ENCODE measurements around the gene CUX1.
"Not testable (repeated sequence)": the region's sequence is repeated elsewhere in the genome, so short reads cannot be mapped to it uniquely, and the experiment has no call there.

The CUX1 gene

DNA sequence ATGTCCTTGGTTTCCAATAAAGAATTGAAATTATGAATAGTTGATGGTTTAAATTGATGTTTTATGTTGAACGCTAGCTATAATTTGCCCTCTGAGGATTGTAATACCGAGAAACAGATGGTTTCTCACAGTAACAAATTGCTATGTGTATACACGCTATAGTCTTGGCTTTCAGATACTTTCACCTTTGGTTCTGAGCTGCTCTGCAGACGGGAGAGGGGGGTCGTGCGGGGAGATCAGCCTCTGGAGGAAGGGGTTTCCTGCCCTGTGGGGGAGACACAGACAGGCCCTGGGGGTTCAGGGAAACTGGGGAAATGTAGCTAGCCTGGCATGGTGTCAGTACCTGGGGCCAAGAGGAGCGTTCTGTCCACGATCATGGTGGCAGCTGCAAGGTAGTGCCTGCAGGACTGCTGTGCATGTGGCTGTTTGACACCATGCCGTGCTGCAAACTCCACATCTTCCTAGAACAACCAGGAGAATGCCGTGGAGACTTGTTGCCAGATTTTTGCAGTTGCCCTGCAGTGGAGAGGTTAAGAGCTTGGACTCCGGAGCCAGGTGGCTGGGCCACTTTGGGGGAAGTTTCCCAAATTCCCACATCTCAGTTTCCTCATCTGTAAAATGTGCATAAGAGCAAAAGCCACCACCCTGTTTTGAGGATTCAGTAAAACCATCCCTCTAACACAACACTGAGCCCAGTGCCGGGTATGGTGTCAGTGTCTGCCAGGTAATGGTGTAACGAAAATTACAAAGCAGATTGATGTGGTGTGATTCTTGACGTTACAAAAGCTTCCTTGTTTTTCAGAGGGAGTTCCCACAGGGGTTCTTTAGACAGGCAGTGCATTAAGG is 167.9 kb downstream of the CUX1 start:
- H3K27me3 ChIP-seq (ENCODE audit: insufficient read depth, insufficient read length): no peaks in the 10 kb centered on the region
- TF ChIP-seq YY1 (IDR thresholded peaks at IDR 0.05; ENCODE audit: insufficient read depth, insufficient read length) (no peak), ZNF274 (IDR thresholded peaks at IDR 0.05; ENCODE audit: low read depth, low read length) (no peak), SUZ12 (IDR thresholded peaks at IDR 0.05; ENCODE audit: extremely low read depth, insufficient read depth, insufficient read length) (no peak)
- no peak for DNase-seq (ENCODE audit: low read depth, low spot score)
- H3K36me3 ChIP-seq (ENCODE audit: insufficient read depth, insufficient read length, low read length): no peaks in the 10 kb centered on the region
- no peak overlapping the region for H3K4me3 ChIP-seq (ENCODE audit: insufficient read length, low read depth)
- H3K9me3 ChIP-seq (ENCODE audit: insufficient read depth, low read length): peaks cover 8% of the 10 kb centered on the region; the same call in 1 of the 2 replicates
- H3K4me1 ChIP-seq (ENCODE audit: insufficient read depth, insufficient read length): peaks cover 15% of the 10 kb centered on the region
- H3K9ac ChIP-seq (ENCODE audit: insufficient read length, low read depth): peak overlapping the region; percentile 52

DNA sequence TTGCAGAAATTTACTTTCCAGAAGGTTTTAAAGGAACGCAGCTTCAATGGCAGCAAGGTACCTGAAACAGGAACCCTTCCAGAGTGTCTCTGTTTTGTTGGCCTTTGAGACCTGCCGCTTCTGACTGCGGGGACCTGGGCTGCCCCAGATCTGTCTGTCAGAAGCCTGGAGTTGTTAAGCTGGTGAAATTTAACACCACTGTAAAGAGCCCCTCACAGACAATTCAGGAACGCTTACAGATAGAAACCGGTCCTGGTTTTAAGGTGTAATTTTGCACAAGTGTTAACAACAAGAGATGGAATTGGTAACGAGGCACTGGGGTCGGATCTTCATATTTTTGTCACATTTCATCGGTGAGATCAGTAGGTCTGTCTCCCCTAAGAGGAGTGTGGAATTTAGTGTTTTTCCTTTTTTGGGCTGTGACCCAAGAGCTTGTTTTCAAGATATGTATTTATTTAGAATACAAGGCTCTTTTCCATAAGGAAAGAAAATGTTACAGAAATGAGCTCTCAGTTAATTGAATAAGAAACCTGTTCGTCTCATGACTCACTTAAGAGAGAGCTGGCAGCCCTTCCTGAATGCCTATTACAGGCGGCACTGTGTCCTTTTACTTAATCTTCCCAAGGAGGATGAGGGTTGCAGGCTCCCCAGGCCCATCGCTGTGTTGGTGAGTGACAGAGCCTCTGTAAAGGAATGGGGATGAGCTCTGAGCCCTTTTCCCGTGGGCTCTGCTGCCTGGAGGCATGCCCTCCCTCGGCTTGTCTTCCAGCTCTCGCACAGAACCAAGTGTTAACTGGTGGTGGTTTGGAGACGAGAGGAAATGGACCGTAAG is 168.7 kb downstream of the CUX1 start:
- Histone ChIP-seq H3K9me3 (ENCODE audit: insufficient read depth, low read length) (peaks cover 8% of the 10 kb centered on the region; the same call in 1 of the 2 replicates), H3K9ac (ENCODE audit: insufficient read length, low read depth) (no peak overlapping the region), H3K36me3 (ENCODE audit: insufficient read depth, insufficient read length, low read length) (no peaks in the 10 kb centered on the region), H3K4me1 (ENCODE audit: insufficient read depth, insufficient read length) (peaks cover 15% of the 10 kb centered on the region), H3K27me3 (ENCODE audit: insufficient read depth, insufficient read length) (no peaks in the 10 kb centered on the region), H3K4me3 (ENCODE audit: insufficient read length, low read depth) (no peak overlapping the region)
- no peak for DNase-seq (ENCODE audit: low read depth, low spot score)
- TF ChIP-seq SUZ12 (IDR thresholded peaks at IDR 0.05; ENCODE audit: extremely low read depth, insufficient read depth, insufficient read length) (no peak), ZNF274 (IDR thresholded peaks at IDR 0.05; ENCODE audit: low read depth, low read length) (no peak), YY1 (IDR thresholded peaks at IDR 0.05; ENCODE audit: insufficient read depth, insufficient read length) (no peak)

GRCh38 chr7:101987494-101987893 is 170.1 kb downstream of the CUX1 start:
- Histone ChIP-seq H3K4me3 (ENCODE audit: insufficient read length, low read depth) (no peak overlapping the region), H3K27me3 (ENCODE audit: insufficient read depth, insufficient read length) (no peaks in the 10 kb centered on the region), H3K9me3 (ENCODE audit: insufficient read depth, low read length) (peaks cover 8% of the 10 kb centered on the region; the same call in 1 of the 2 replicates), H3K36me3 (ENCODE audit: insufficient read depth, insufficient read length, low read length) (no peaks in the 10 kb centered on the region), H3K9ac (ENCODE audit: insufficient read length, low read depth) (no peak overlapping the region), H3K4me1 (ENCODE audit: insufficient read depth, insufficient read length) (peaks cover 15% of the 10 kb centered on the region)
- no peak for TF ChIP-seq ZNF274 (IDR thresholded peaks at IDR 0.05; ENCODE audit: low read depth, low read length)
- TF ChIP-seq SUZ12 (IDR thresholded peaks at IDR 0.05; ENCODE audit: extremely low read depth, insufficient read depth, insufficient read length): no peak
- TF ChIP-seq YY1 (IDR thresholded peaks at IDR 0.05; ENCODE audit: insufficient read depth, insufficient read length): no peak
- DNase-seq (ENCODE audit: low read depth, low spot score): no peak

- not testable (repeated sequence) for H3K4me3 ChIP-seq (ENCODE audit: insufficient read length, low read depth); H3K36me3 ChIP-seq (ENCODE audit: insufficient read depth, insufficient read length, low read length); H3K27me3 ChIP-seq (ENCODE audit: insufficient read depth, insufficient read length); H3K9ac ChIP-seq (ENCODE audit: insufficient read length, low read depth); H3K9me3 ChIP-seq (ENCODE audit: insufficient read depth, low read length); DNase-seq (ENCODE audit: low read depth, low spot score)
- peaks cover 15% of the 10 kb centered on the region for H3K4me1 ChIP-seq (ENCODE audit: insufficient read depth, insufficient read length)
Observed at GRCh38 chr7:101988060-101988459, 170.6 kb downstream of the CUX1 start.

DNA sequence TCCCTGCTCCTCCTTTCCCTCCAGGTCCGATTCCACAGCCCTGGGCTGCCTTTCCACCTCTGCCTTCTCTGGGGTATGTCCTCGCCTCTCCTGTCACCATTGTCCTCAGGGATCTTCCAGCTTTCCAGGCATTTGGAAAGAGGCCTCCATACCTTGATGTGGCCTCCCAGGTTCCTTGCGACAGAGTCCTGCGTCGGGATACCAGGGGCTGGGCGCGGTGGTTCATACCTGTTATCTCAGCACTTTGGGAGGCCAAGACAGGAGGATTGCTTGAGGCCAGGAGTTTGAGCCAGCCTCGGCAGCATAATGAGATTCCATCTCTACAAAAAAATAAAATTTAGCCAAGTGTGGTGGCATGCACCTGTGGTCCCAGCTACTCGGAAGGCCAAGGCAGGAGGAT is 171.1 kb downstream of the CUX1 start:
- H3K4me1 ChIP-seq (ENCODE audit: insufficient read depth, insufficient read length): peaks cover 15% of the 10 kb centered on the region
- H3K9me3 ChIP-seq (ENCODE audit: insufficient read depth, low read length): no peaks in the 10 kb centered on the region
- H3K27me3 ChIP-seq (ENCODE audit: insufficient read depth, insufficient read length): no peaks in the 10 kb centered on the region
- H3K9ac ChIP-seq (ENCODE audit: insufficient read length, low read depth): no peak overlapping the region
- H3K36me3 ChIP-seq (ENCODE audit: insufficient read depth, insufficient read length, low read length): no peaks in the 10 kb centered on the region
- TF ChIP-seq SUZ12 (IDR thresholded peaks at IDR 0.05; ENCODE audit: extremely low read depth, insufficient read depth, insufficient read length) (no peak), YY1 (IDR thresholded peaks at IDR 0.05; ENCODE audit: insufficient read depth, insufficient read length) (no peak), ZNF274 (IDR thresholded peaks at IDR 0.05; ENCODE audit: low read depth, low read length) (no peak)
- DNase-seq (ENCODE audit: low read depth, low spot score): no peak
- no peak overlapping the region for H3K4me3 ChIP-seq (ENCODE audit: insufficient read length, low read depth)

DNA sequence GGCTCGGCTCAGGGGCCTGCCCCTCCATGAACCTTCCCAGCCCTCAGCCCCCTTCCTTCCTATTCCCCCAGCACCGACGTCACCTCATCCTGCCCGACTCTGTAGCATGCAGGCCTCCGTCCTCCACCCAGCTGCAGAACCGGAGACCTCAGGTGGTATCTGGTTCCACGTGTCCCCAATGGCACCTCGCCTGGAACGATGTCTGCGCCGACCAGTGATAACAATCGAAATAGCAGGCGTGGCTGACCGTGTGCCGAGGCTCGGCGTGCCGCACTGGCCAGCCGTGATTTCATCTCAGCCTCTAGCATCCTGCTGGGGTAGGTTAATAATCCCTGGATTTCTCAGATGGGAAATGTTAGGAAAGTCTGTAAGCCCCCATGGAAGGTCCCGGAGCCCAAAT is 171.7 kb downstream of the CUX1 start:
- no peaks in the 10 kb centered on the region for H3K9me3 ChIP-seq (ENCODE audit: insufficient read depth, low read length)
- no peak for DNase-seq (ENCODE audit: low read depth, low spot score)
- H3K9ac ChIP-seq (ENCODE audit: insufficient read length, low read depth): no peak overlapping the region
- no peaks in the 10 kb centered on the region for H3K36me3 ChIP-seq (ENCODE audit: insufficient read depth, insufficient read length, low read length)
- no peaks in the 10 kb centered on the region for H3K27me3 ChIP-seq (ENCODE audit: insufficient read depth, insufficient read length)
- H3K4me1 ChIP-seq (ENCODE audit: insufficient read depth, insufficient read length): peaks cover 15% of the 10 kb centered on the region
- no peak for TF ChIP-seq SUZ12 (IDR thresholded peaks at IDR 0.05; ENCODE audit: extremely low read depth, insufficient read depth, insufficient read length)
- no peak for TF ChIP-seq ZNF274 (IDR thresholded peaks at IDR 0.05; ENCODE audit: low read depth, low read length)
- no peak for TF ChIP-seq YY1 (IDR thresholded peaks at IDR 0.05; ENCODE audit: insufficient read depth, insufficient read length)
- H3K4me3 ChIP-seq (ENCODE audit: insufficient read length, low read depth): no peak overlapping the region

DNA sequence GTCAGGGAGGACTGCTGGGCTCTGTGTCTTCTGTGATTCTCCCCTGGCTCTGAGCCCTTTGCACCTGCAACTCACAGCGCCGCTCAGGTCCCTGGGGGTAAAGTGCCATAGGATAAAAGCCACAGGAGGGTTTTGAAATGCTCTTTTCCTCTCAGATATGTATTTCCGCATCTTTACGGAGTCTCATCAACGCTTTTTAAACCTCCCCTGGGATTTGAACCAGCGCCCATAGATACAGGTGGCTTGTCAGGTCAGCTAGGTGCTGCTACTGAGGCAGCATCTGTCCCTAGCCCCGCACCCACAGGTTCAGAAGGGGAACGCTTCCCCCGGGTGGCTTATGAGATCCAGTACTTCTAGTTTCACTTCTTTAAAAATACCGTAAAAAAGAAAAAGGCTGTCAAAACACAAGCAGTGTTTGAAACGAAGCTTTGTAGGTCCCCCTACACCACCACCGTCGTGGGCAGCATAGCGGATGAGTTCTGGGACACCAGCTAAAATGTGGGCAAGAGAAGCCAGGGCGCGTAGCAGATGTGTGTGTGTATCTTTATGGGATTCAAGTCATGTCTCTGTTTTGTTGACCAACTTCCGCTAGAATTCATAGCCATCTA is 173.5 kb downstream of the CUX1 start:
- Histone ChIP-seq H3K9me3 (ENCODE audit: insufficient read depth, low read length) (no peaks in the 10 kb centered on the region), H3K36me3 (ENCODE audit: insufficient read depth, insufficient read length, low read length) (no peaks in the 10 kb centered on the region), H3K4me1 (ENCODE audit: insufficient read depth, insufficient read length) (peaks cover 11% of the 10 kb centered on the region), H3K4me3 (ENCODE audit: insufficient read length, low read depth) (no peak overlapping the region), H3K27me3 (ENCODE audit: insufficient read depth, insufficient read length) (no peaks in the 10 kb centered on the region), H3K9ac (ENCODE audit: insufficient read length, low read depth) (no peak overlapping the region)
- DNase-seq (ENCODE audit: low read depth, low spot score): no peak
- no peak for TF ChIP-seq ZNF274 (IDR thresholded peaks at IDR 0.05; ENCODE audit: low read depth, low read length)
- no peak for TF ChIP-seq YY1 (IDR thresholded peaks at IDR 0.05; ENCODE audit: insufficient read depth, insufficient read length)
- no peak for TF ChIP-seq SUZ12 (IDR thresholded peaks at IDR 0.05; ENCODE audit: extremely low read depth, insufficient read depth, insufficient read length)

Measured in NT2/D1 (cell line).